ENCODE results near the gene ARMC12. TPM values are rescaled to one million over a fixed set of nuclear protein-coding genes. Genes with fewer than 3 reads are reported as not detected.
A peak's percentile ranks its signal among the peaks of the same experiment; 100 is the strongest.

ARMC12 gene
- total RNA-seq, 1 donor from 2014 or later = not detected

GRCh38 chr6:35707714-35708407, 29.0 kb upstream of the ARMC12 start:
- DNase-seq (no peak), ATAC-seq (no peak)
- H3K9me3 ChIP-seq = no peaks in the 10 kb centered on the region
- H3K27ac ChIP-seq = no peak overlapping the region
- H3K4me1 ChIP-seq = no peaks in the 10 kb centered on the region
- no peaks in the 10 kb centered on the region for H3K27me3 ChIP-seq (ENCODE audit: low read depth)
- H3K4me3 ChIP-seq = no peak overlapping the region
- intact Hi-C loops (cut with DNase I) = no loop called here
- no peaks in the 10 kb centered on the region for H3K36me3 ChIP-seq
- no peak for TF ChIP-seq CTCF (IDR thresholded peaks at IDR 0.05)

GRCh38 chr6:35708585-35708984, 28.2 kb upstream of the ARMC12 start:
- ATAC-seq (no peak), DNase-seq (no peak)
- Histone ChIP-seq H3K4me1 (no peaks in the 10 kb centered on the region), H3K27me3 (ENCODE audit: low read depth) (no peaks in the 10 kb centered on the region), H3K4me3 (no peak overlapping the region), H3K9me3 (no peaks in the 10 kb centered on the region), H3K27ac (no peak overlapping the region), H3K36me3 (no peaks in the 10 kb centered on the region)
- TF ChIP-seq CTCF (IDR thresholded peaks at IDR 0.05) = no peak
- intact Hi-C loops (cut with DNase I) = no loop called here

- no peak overlapping the region for H3K27ac ChIP-seq
- H3K4me1 ChIP-seq = no peaks in the 10 kb centered on the region
- H3K4me3 ChIP-seq = no peak overlapping the region
- no peaks in the 10 kb centered on the region for H3K9me3 ChIP-seq
- H3K27me3 ChIP-seq (ENCODE audit: low read depth) = no peaks in the 10 kb centered on the region
- intact Hi-C loops (cut with DNase I) = no loop called here
- no peak for DNase-seq
- H3K36me3 ChIP-seq = no peaks in the 10 kb centered on the region
- peak; percentile 65 to 67 for ATAC-seq
- no peak for TF ChIP-seq CTCF (IDR thresholded peaks at IDR 0.05)
Observed at GRCh38 chr6:35710241-35710847, 26.5 kb upstream of the ARMC12 start.

- Histone ChIP-seq H3K4me3 (no peak overlapping the region), H3K36me3 (no peaks in the 10 kb centered on the region), H3K27me3 (ENCODE audit: low read depth) (no peaks in the 10 kb centered on the region), H3K27ac (no peak overlapping the region), H3K9me3 (no peaks in the 10 kb centered on the region), H3K4me1 (no peaks in the 10 kb centered on the region)
- no peak for ATAC-seq
- no peak for DNase-seq
- intact Hi-C loops (cut with DNase I) = no loop called here
- no peak for TF ChIP-seq CTCF (IDR thresholded peaks at IDR 0.05)
Observed at GRCh38 chr6:35711731-35712130, 25.1 kb upstream of the ARMC12 start.

- ATAC-seq (no peak), DNase-seq (no peak)
- H3K36me3 ChIP-seq = no peaks in the 10 kb centered on the region
- no peak overlapping the region for H3K4me3 ChIP-seq
- no peaks in the 10 kb centered on the region for H3K27me3 ChIP-seq (ENCODE audit: low read depth)
- peaks cover 9% of the 10 kb centered on the region for H3K4me1 ChIP-seq
- no peaks in the 10 kb centered on the region for H3K9me3 ChIP-seq
- no peak for TF ChIP-seq CTCF (IDR thresholded peaks at IDR 0.05)
- no peak overlapping the region for H3K27ac ChIP-seq
- intact Hi-C loops (cut with DNase I) = no loop called here
Observed at GRCh38 chr6:35713006-35713767, 23.6 kb upstream of the ARMC12 start.

Data from lower lobe of right lung (tissue), 2 donors.